Tongue (tissue), 3 donors: ENCODE data around the gene SYNCRIP. TPM values are rescaled to one million over a fixed set of nuclear protein-coding genes. Genes with fewer than 3 reads are reported as not detected.
A peak's percentile ranks its signal among the peaks of the same experiment; 100 is the strongest.
"Not testable (repeated sequence)": the region's sequence is repeated elsewhere in the genome, so short reads cannot be mapped to it uniquely, and the experiment has no call there.

ENCODE experiments used
- DNase-seq: peaks from one replicate; pipeline ENCODE4 v3.0.0-alpha.2; 2015
- small RNA-seq: library from RNA; depleted of rRNA; stranded (forward); fragments of <200 nt; gene quantifications from one replicate; pipeline ENCODE3, GENCODE V24; 2014; ENCODE audit warnings: low replicate concordance
- total RNA-seq: library from RNA; depleted of rRNA; stranded (reverse); fragments of >200 nt; gene quantifications from one replicate; pipeline ENCODE4 v1.2.3, GENCODE V29; 2014

The SYNCRIP gene
- total RNA-seq, 1 donor from 2014 or later = 79.6 TPM

- peak; percentile 96 for DNase-seq
Observed at GRCh38 chr6:85593438-85594196, 49.1 kb downstream of the SYNCRIP start, which contains the start of gene SNX14. Gene SNX14 (minus strand): TSS chr6:85593858. CDS start chr6:85593718, 140 bp downstream.

GRCh38 chr6:85592033-85592432, 50.7 kb downstream of the SYNCRIP start:
- DNase-seq = no peak

- DNase-seq = no peak
Observed at GRCh38 chr6:85591207-85591606, 51.5 kb downstream of the SYNCRIP start.

- no peak for DNase-seq
Observed at GRCh38 chr6:85585741-85586140, 56.9 kb downstream of the SYNCRIP start.

- not testable (repeated sequence) for DNase-seq
Observed at GRCh38 chr6:85582832-85583231, 59.9 kb downstream of the SYNCRIP start.

GRCh38 chr6:85581572-85581971, 61.1 kb downstream of the SYNCRIP start:
- DNase-seq = no peak

GRCh38 chr6:85580878-85581267, 61.8 kb downstream of the SYNCRIP start:
- no peak for DNase-seq

GRCh38 chr6:85580118-85580877, 62.4 kb downstream of the SYNCRIP start:
- DNase-seq = no peak

- no peak for DNase-seq
Observed at GRCh38 chr6:85579581-85579980, 63.1 kb downstream of the SYNCRIP start.

- DNase-seq = peak; percentile 22
Observed at GRCh38 chr6:85576476-85576875, 66.2 kb downstream of the SYNCRIP start.

GRCh38 chr6:85574932-85575598, 67.6 kb downstream of the SYNCRIP start:
- no peak for DNase-seq

- DNase-seq = no peak
Observed at GRCh38 chr6:85569323-85569722, 73.4 kb downstream of the SYNCRIP start.

GRCh38 chr6:85568411-85568810, 74.3 kb downstream of the SYNCRIP start:
- DNase-seq = no peak

- no peak for DNase-seq
Observed at GRCh38 chr6:85565736-85566135, 77.0 kb downstream of the SYNCRIP start.

GRCh38 chr6:85564223-85564622, 78.5 kb downstream of the SYNCRIP start:
- not testable (repeated sequence) for DNase-seq

Small RNAs within 50 kb of the gene (small RNA-seq; reads per million reads assigned to genes)
- gene SNORD50B = not detected

Other genes with a start within 250 kb of the SYNCRIP start
- 22.3 TPM for gene NT5E, start 192.8 kb downstream of the SYNCRIP start, total RNA-seq
- gene SNX14, start 49.0 kb downstream of the SYNCRIP start, total RNA-seq = 74.7 TPM